K562 (cell line): ENCODE data around the gene ABCG2. TPM values are rescaled to one million over a fixed set of nuclear protein-coding genes. Genes with fewer than 3 reads are reported as not detected.

ENCODE experiments used
- ATAC-seq: fragments of 200-7000 bp; cut with Tn5 transposase; 3 replicates; pipeline ENCODE4 v1.9.1; 2020; ENCODE audit warnings: moderate library complexity
- BruUV-seq: library from RNA; stranded (reverse); fragments of 400-500 nt; replicated peaks from 2 replicates; lab custom pipeline; 2021; lab: Mats Ljungman, UMichigan
- CTCF ChIA-PET: fragments of 300-600 bp; formaldehyde crosslinking; extraction: SDS; loops from one replicate; lab custom pipeline; 2021; ENCODE audit warnings: low intra/inter-chr PET ratio; lab: Yijun Ruan, JAX
- POLR2A ChIA-PET: fragments of 300-600, 350-650 bp; sonication (Branson Sonifier 250); formaldehyde crosslinking; extraction: SDS; loops from one replicate; lab custom pipeline; 2021; ENCODE audit warnings: antibody characterized with exemption, inconsistent platforms; lab: Yijun Ruan, JAX
- DNase-seq, 4 experiments: peaks; one replicate each; pipeline versions ENCODE4 v3.0.0 to v3.0.0-alpha.2; 2011 to 2018; ENCODE audit warnings: low spot score in 3 of 4, mixed read lengths in 3 of 4; ENCODE audit errors: extremely low read depth in 1 of 4
- FAIRE-seq: peaks from 2 replicates; lab custom pipeline; 2011; peaks lifted over from hg19 to GRCh38; lab: Jason Lieb, UNC
- H2AFZ ChIP-seq: 2 replicates; pipeline ENCODE4 v1.6.0; 2011; ENCODE audit warnings: low read depth, low read length, control low read depth, inconsistent platforms
- H3K27ac ChIP-seq: fragments of 200-600 bp; 3 replicates; pipeline ENCODE4 v1.8.0; 2011; ENCODE audit warnings: low read depth, mild to moderate bottlenecking, control low read depth, inconsistent platforms, low read length, moderate library complexity, mixed read lengths; ENCODE audit errors: extremely low read depth
- H3K27me3 ChIP-seq, 2 experiments: fragments of 300-600 bp in 1 of 2; 2 replicates in 1 of 2; 3 replicates in 1 of 2; pipeline versions ENCODE4 v1.6.0 to v1.8.0; 2011; ENCODE audit warnings: inconsistent platforms in 2 of 2, low read length in 2 of 2, mild to moderate bottlenecking in 1 of 2, mixed read lengths in 1 of 2, moderate library complexity in 1 of 2; ENCODE audit not compliant: control insufficient read depth in 2 of 2, insufficient read depth in 2 of 2
- H3K36me3 ChIP-seq: fragments of 300-600 bp; 3 replicates; pipeline ENCODE4 v1.8.0; 2011; ENCODE audit warnings: mild to moderate bottlenecking, low read length, inconsistent platforms; ENCODE audit not compliant: control insufficient read depth, insufficient read depth
- H3K4me1 ChIP-seq, 2 experiments: fragments of 200-600 bp in 1 of 2; replicated peaks in 1 of 2; 2 replicates in 1 of 2; 3 replicates in 1 of 2; pipeline versions ENCODE4 v1.5.1 to v1.8.0; 2011; ENCODE audit warnings: inconsistent platforms in 2 of 2, low read length in 2 of 2, mild to moderate bottlenecking in 1 of 2, mixed read lengths in 1 of 2, moderate library complexity in 1 of 2; ENCODE audit not compliant: control insufficient read depth in 2 of 2, insufficient read depth in 2 of 2
- H3K4me2 ChIP-seq: 2 replicates; pipeline ENCODE4 v1.6.1; 2011; ENCODE audit warnings: low read length, control low read depth, inconsistent platforms, mixed read lengths; ENCODE audit not compliant: insufficient read depth
- H3K4me3 ChIP-seq: fragments of 200-600 bp; sonication (generic), shearing (Covaris generic); 2 replicates; pipeline ENCODE4 v1.5.1; 2016; ENCODE audit warnings: control low read depth, inconsistent platforms
- H3K79me2 ChIP-seq: fragments of 200-600 bp; 3 replicates; pipeline ENCODE4 v1.8.0; 2011; ENCODE audit warnings: low read length, inconsistent platforms; ENCODE audit not compliant: control insufficient read depth, insufficient read depth
- H3K9ac ChIP-seq, 2 experiments: 2 replicates each; pipeline versions ENCODE4 v1.6.0 to v1.6.1; 2011; ENCODE audit warnings: low read depth in 2 of 2, low read length in 2 of 2, control low read depth in 1 of 2, inconsistent platforms in 1 of 2, mild to moderate bottlenecking in 1 of 2, mixed read lengths in 1 of 2; ENCODE audit not compliant: insufficient read depth in 1 of 2
- H3K9me1 ChIP-seq: one replicate; pipeline ENCODE4 v1.6.0; 2011; ENCODE audit warnings: inconsistent platforms, mild to moderate bottlenecking, low read length, moderate library complexity; ENCODE audit not compliant: control insufficient read depth, insufficient read depth
- H3K9me3 ChIP-seq: replicated peaks from 2 replicates; pipeline ENCODE4 v1.5.1; 2011; ENCODE audit warnings: low read depth, low read length, inconsistent platforms; ENCODE audit not compliant: control insufficient read depth, insufficient read depth
- H4K20me1 ChIP-seq: replicated peaks from 2 replicates; pipeline ENCODE4 v1.6.1; 2011; ENCODE audit warnings: low read length, inconsistent platforms, mixed read lengths; ENCODE audit not compliant: control insufficient read depth, insufficient read depth
- CBFA2T3 ChIP-seq: fragments of 450-650 bp; IDR thresholded peaks from 2 replicates; pipeline ENCODE4 v1.6.1; 2017
- DEAF1 ChIP-seq: fragments of 450-650 bp; formaldehyde crosslinking; IDR thresholded peaks from 2 replicates; pipeline ENCODE4 v1.4.0; 2020; ENCODE audit warnings: mild to moderate bottlenecking, moderate library complexity
- GTF2A2 ChIP-seq: IDR thresholded peaks from 2 replicates; pipeline ENCODE4 v1.6.1; 2016; ENCODE audit warnings: mild to moderate bottlenecking, missing genetic modification characterization, missing compliant biosample characterization
- KLF1 ChIP-seq: fragments of 450-650 bp; IDR thresholded peaks from 2 replicates; pipeline ENCODE4 v1.6.1; 2016; ENCODE audit warnings: missing genetic modification characterization, missing compliant biosample characterization
- NFYB ChIP-seq: IDR thresholded peaks from 2 replicates; pipeline ENCODE4 v1.6.1; 2011; ENCODE audit warnings: mild to moderate bottlenecking, moderate library complexity; ENCODE audit not compliant: insufficient read length; ENCODE audit errors: extremely low read depth
- NUFIP1 ChIP-seq: fragments of 450-650 bp; IDR thresholded peaks from 2 replicates; pipeline ENCODE4 v1.6.1; 2018; ENCODE audit not compliant: partially characterized antibody
- RBM15 ChIP-seq: fragments of 200-400 bp; formaldehyde crosslinking; IDR thresholded peaks from 2 replicates; pipeline ENCODE4 v1.6.1; 2018; ENCODE audit warnings: mild to moderate bottlenecking, low read length, moderate library complexity; ENCODE audit not compliant: insufficient read depth
- SMARCA4 ChIP-seq: fragments of 450-650 bp; IDR thresholded peaks from 2 replicates; pipeline ENCODE4 v1.6.1; 2016
- ZNF354B ChIP-seq: fragments of 250-450 bp; sonication (Bioruptor Pico); IDR thresholded peaks from 2 replicates; pipeline ENCODE4 v1.4.0; 2020
- ZNF699 ChIP-seq: fragments of 250-450 bp; sonication (Bioruptor Pico); IDR thresholded peaks from 2 replicates; pipeline ENCODE4 v1.8.0; 2021; ENCODE audit warnings: mild to moderate bottlenecking, moderate library complexity; ENCODE audit not compliant: insufficient replicate concordance
- WGBS: fragments of 100-300 bp; shearing (Covaris generic); methylation state at CpG from one replicate; pipeline ENCODE4 v1.1.6; 2016; ENCODE audit warnings: low coverage, mixed read lengths; ENCODE audit not compliant: insufficient coverage; ENCODE audit errors: missing lambda C conversion rate; 5-methylcytosine and 5-hydroxymethylcytosine counted together
- in situ Hi-C: fragments of 300-500 bp; cut with MboI; formaldehyde crosslinking; loops from 4 replicates; pipeline ENCODE4 v1.15.0; 2018; ENCODE audit warnings: inconsistent platforms, mixed read lengths
- intact Hi-C: fragments of 100-400 bp; cut with micrococcal nuclease; formaldehyde crosslinking; loops from 2 replicates; pipeline ENCODE4 v1.14.2; 2022
- polyA plus RNA-seq, 8 experiments: library from polyadenylated mRNA; depleted of rRNA in 4 of 8; stranded (reverse) in 5 of 8; unstranded in 3 of 8; fragments of >200 nt; fragmentation: Nextera tagmentation in 2 of 8; fragmentation: Illumina TruSeq in 1 of 8; extraction: Ambion mirVana in 2 of 8; extraction: Trizol in 1 of 8; gene quantifications; 2 replicates each; pipeline versions ENCODE4 v1.2.1 to v1.2.3, GENCODE V29; 2011 to 2014; ENCODE audit warnings: inconsistent platforms in 1 of 8, missing spikeins in 1 of 8
- total RNA-seq, 7 experiments: library from RNA; depleted of rRNA in 6 of 7; stranded (reverse); fragments of >200 nt in 6 of 7; fragmentation: Illumina TruSeq in 2 of 7; extraction: Trizol in 2 of 7; gene quantifications; 2 replicates each; pipeline versions ENCODE4 v1.2.1 to v1.2.3, GENCODE V29; 2011 to 2021; ENCODE audit warnings: low replicate concordance in 1 of 7
- TF ChIP-seq, protein P1 (sequence below): sonication (generic); IDR thresholded peaks from 2 replicates; pipeline ENCODE4 v1.6.1; 2016
- TF ChIP-seq, protein P2 (sequence below): fragments of 250-450 bp; sonication (Bioruptor Pico); IDR thresholded peaks from 2 replicates; pipeline ENCODE4 v1.4.0; 2020

Gene ABCG2
- total and polyA plus RNA-seq, 9 of the 15 experiments (the other 6 are each of a cell fraction or from before 2014, with no cell fraction given): 0.01 to 0.36 (median 0.11) TPM; not detected in 4

GRCh38 chr4:88112856-88113255 is 45.6 kb downstream of the ABCG2 start:
- no peaks in the 10 kb centered on the region for H3K9me3 ChIP-seq
- no peak overlapping the region for H3K4me3 ChIP-seq
- intact Hi-C loops: no loop called here
- ATAC-seq (no peak), DNase-seq (no peak), FAIRE-seq (no peak)
- no peak overlapping the region for H2AFZ ChIP-seq
- no peak overlapping the region for H3K4me2 ChIP-seq
- H3K27ac ChIP-seq: no peak overlapping the region
- no peaks in the 10 kb centered on the region for H3K9me1 ChIP-seq
- H3K79me2 ChIP-seq: no peaks in the 10 kb centered on the region
- 2% methylated on average over 5 of the region's 5 CpGs for WGBS
- POLR2A ChIA-PET: no interaction called here
- no peaks in the 10 kb centered on the region for H3K4me1 ChIP-seq
- TF ChIP-seq CBFA2T3 (peak; percentile 7; the same call in 1 of the 2 replicates), NUFIP1 (no peak)
- TF ChIP-seq, all 486 proteins: peak for 1
- Histone ChIP-seq H3K36me3 (no peaks in the 10 kb centered on the region), H3K27me3 (no peaks in the 10 kb centered on the region; a peak in 1 of 5 replicates), H4K20me1 (no peaks in the 10 kb centered on the region), H3K9ac (no peak overlapping the region)
- CTCF ChIA-PET: no interaction called here
- in situ Hi-C loops: no loop called here
- no TSS peak for BruUV-seq

GRCh38 chr4:88110826-88111225 is 47.6 kb downstream of the ABCG2 start:
- Histone ChIP-seq H3K27me3 (no peaks in the 10 kb centered on the region; a peak in 1 of 5 replicates), H3K27ac (no peak overlapping the region), H3K9me3 (no peaks in the 10 kb centered on the region), H4K20me1 (no peaks in the 10 kb centered on the region), H3K4me3 (no peak overlapping the region), H3K9me1 (no peaks in the 10 kb centered on the region), H3K4me2 (no peak overlapping the region), H3K79me2 (no peaks in the 10 kb centered on the region), H3K9ac (no peak overlapping the region), H2AFZ (no peak overlapping the region), H3K36me3 (no peaks in the 10 kb centered on the region), H3K4me1 (no peaks in the 10 kb centered on the region)
- BruUV-seq: no TSS peak
- intact Hi-C loops (no loop called here), in situ Hi-C loops (no loop called here)
- DNase-seq (no peak), ATAC-seq (no peak), FAIRE-seq (no peak)
- 0% methylated on average over 2 of the region's 2 CpGs for WGBS
- CTCF ChIA-PET: interaction anchor here (0.6 kb wide), 1 partner anchor 568 kb away, joined by 4 read pairs; no protein-coding TSS in a partner anchor
- POLR2A ChIA-PET: no interaction called here
- TF ChIP-seq RBM15 (no peak), ZNF354B (CRISPR knock-in tag) (no peak), KLF1 (no peak), DEAF1 (CRISPR knock-in tag) (no peak), NFYB (no peak), ZNF699 (CRISPR knock-in tag) (no peak), GTF2A2 (tag) (no peak), SMARCA4 (no peak)
- TF ChIP-seq, protein P1, sequence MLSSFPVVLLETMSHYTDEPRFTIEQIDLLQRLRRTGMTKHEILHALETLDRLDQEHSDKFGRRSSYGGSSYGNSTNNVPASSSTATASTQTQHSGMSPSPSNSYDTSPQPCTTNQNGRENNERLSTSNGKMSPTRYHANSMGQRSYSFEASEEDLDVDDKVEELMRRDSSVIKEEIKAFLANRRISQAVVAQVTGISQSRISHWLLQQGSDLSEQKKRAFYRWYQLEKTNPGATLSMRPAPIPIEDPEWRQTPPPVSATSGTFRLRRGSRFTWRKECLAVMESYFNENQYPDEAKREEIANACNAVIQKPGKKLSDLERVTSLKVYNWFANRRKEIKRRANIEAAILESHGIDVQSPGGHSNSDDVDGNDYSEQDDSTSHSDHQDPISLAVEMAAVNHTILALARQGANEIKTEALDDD: no peak
- TF ChIP-seq, protein P2, sequence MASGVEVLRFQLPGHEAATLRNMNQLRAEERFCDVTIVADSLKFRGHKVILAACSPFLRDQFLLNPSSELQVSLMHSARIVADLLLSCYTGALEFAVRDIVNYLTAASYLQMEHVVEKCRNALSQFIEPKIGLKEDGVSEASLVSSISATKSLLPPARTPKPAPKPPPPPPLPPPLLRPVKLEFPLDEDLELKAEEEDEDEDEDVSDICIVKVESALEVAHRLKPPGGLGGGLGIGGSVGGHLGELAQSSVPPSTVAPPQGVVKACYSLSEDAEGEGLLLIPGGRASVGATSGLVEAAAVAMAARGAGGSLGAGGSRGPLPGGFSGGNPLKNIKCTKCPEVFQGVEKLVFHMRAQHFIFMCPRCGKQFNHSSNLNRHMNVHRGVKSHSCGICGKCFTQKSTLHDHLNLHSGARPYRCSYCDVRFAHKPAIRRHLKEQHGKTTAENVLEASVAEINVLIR (CRISPR knock-in tag): no peak
